H1 (cell line): Measurements from ENCODE around the gene DLG5. TPM values are rescaled to one million over a fixed set of nuclear protein-coding genes. Genes with fewer than 3 reads are reported as not detected.

ENCODE experiments used
- BRCA1 ChIP-seq: IDR thresholded peaks from 2 replicates; pipeline ENCODE4 v1.6.1; 2012; ENCODE audit warnings: low read depth, low read length, improper control_type of control experiment
- HDAC2 ChIP-seq, 2 experiments: fragments of 300-600 bp in 1 of 2; sonication (generic) in 1 of 2; IDR thresholded peaks; 2 replicates each; pipeline ENCODE4 v1.6.1; 2011 to 2012; ENCODE audit warnings: low read depth in 2 of 2, low read length in 2 of 2, mild to moderate bottlenecking in 2 of 2, moderate library complexity in 2 of 2, borderline replicate concordance in 1 of 2, inconsistent platforms in 1 of 2
- MAFK ChIP-seq: IDR thresholded peaks from 2 replicates; pipeline ENCODE4 v1.6.1; 2012; ENCODE audit warnings: low read depth, mild to moderate bottlenecking, improper control_type of control experiment, low read length
- PHF8 ChIP-seq: fragments of 200-600 bp; sonication (generic); conservative IDR thresholded peaks from 2 replicates; pipeline ENCODE4 v1.7.1; 2012; ENCODE audit warnings: low read depth, mild to moderate bottlenecking, inconsistent platforms, low read length, moderate library complexity
- SIX5 ChIP-seq: IDR thresholded peaks from 2 replicates; pipeline ENCODE4 v1.6.1; 2011; ENCODE audit warnings: mild to moderate bottlenecking, low read depth, low read length
- SP1 ChIP-seq: IDR thresholded peaks from 2 replicates; pipeline ENCODE4 v1.6.1; 2011; ENCODE audit warnings: low read depth, low read length
- SP4 ChIP-seq: IDR thresholded peaks from 2 replicates; pipeline ENCODE4 v1.6.1; 2012; ENCODE audit warnings: low read length, inconsistent platforms
- polyA plus RNA-seq, 7 experiments: library from polyadenylated mRNA; depleted of rRNA in 3 of 7; stranded (reverse) in 5 of 7; unstranded in 2 of 7; fragments of >200 nt in 5 of 7; fragments of 200-250 nt in 2 of 7; gene quantifications; 1 replicate in 5 of 7; 2 replicates in 1 of 7; 4 replicates in 1 of 7; pipeline versions ENCODE4 v1.2.1 to v1.2.3, GENCODE V29; 2011 to 2013; ENCODE audit warnings: missing spikeins in 2 of 7, mixed read lengths in 2 of 7
- total RNA-seq: library from RNA; stranded (reverse); fragmentation: NEBNext Ultra II Directional; extraction: Animal tissue kit (Norgen Biotek cat#: 25700); gene quantifications from 2 replicates; pipeline ENCODE4 v1.2.1, GENCODE V29; 2021

The DLG5 gene
- total and polyA plus RNA-seq, 2 of the 8 experiments (the other 6 are each of a cell fraction or from before 2014, with no cell fraction given) = 15.6 to 71.4 TPM

- TF ChIP-seq PHF8 (no peak), SP4 (no peak), MAFK (no peak), BRCA1 (no peak), HDAC2 (IDR thresholded peaks at IDR 0.05; ENCODE audit: borderline replicate concordance in 1 of 2, low read depth in 2 of 2, low read length in 2 of 2) (no peak), SIX5 (no peak), SP1 (no peak)
These were observed 60.8 kb downstream of the DLG5 start (continued) for GRCh38 chr10:77865580-77866324.
